Activated naive CD8-positive, alpha-beta T cell treated with anti-CD3 and anti-CD28 coated beads, Interleukin-2, amount 10 ng/mL, durations not matched to agents 7 days and 5 days (primary cell): Measurements from ENCODE around the gene HINT1. TPM values are rescaled to one million over a fixed set of nuclear protein-coding genes. Genes with fewer than 3 reads are reported as not detected.

Experiments
- ATAC-seq: fragments of 150-1000 bp; cut with Tn5 transposase; one replicate; pipeline ENCODE4 v1.10.0; 2021; ENCODE audit warnings: low read depth, moderate library complexity
- POLR2A ChIA-PET: fragments of 350-600 bp; sonication (Branson Sonifier 250); formaldehyde crosslinking; loops from one replicate; lab custom pipeline; 2021; ENCODE audit warnings: antibody characterized with exemption; lab: Charles Lee
- DNase-seq: peaks from one replicate; pipeline ENCODE4 v3.0.0; 2021
- H3K27ac Mint-ChIP-seq: one replicate; pipeline ENCODE4 v1.8.0; 2022; ENCODE audit warnings: mild to moderate bottlenecking, mixed read lengths
- H3K27me3 Mint-ChIP-seq: one replicate; pipeline ENCODE4 v1.8.0; 2022; ENCODE audit warnings: mild to moderate bottlenecking, moderate library complexity, mixed read lengths
- H3K36me3 Mint-ChIP-seq: one replicate; pipeline ENCODE4 v1.8.0; 2021; ENCODE audit warnings: mild to moderate bottlenecking, mixed read lengths
- H3K4me1 Mint-ChIP-seq: one replicate; pipeline ENCODE4 v1.8.0; 2021; ENCODE audit warnings: mixed read lengths
- H3K4me3 Mint-ChIP-seq: one replicate; pipeline ENCODE4 v1.8.0; 2022; ENCODE audit warnings: mild to moderate bottlenecking, moderate library complexity, mixed read lengths
- H3K9me3 Mint-ChIP-seq: one replicate; pipeline ENCODE4 v1.8.0; 2021; ENCODE audit warnings: mixed read lengths
- total RNA-seq, 2 experiments: library from RNA; stranded (reverse); gene quantifications; one replicate each; pipeline ENCODE4 v1.2.3, GENCODE V29; 2021

The HINT1 gene
- 100 to 1,000 TPM; 249 to 251 TPM for total RNA-seq

DNA sequence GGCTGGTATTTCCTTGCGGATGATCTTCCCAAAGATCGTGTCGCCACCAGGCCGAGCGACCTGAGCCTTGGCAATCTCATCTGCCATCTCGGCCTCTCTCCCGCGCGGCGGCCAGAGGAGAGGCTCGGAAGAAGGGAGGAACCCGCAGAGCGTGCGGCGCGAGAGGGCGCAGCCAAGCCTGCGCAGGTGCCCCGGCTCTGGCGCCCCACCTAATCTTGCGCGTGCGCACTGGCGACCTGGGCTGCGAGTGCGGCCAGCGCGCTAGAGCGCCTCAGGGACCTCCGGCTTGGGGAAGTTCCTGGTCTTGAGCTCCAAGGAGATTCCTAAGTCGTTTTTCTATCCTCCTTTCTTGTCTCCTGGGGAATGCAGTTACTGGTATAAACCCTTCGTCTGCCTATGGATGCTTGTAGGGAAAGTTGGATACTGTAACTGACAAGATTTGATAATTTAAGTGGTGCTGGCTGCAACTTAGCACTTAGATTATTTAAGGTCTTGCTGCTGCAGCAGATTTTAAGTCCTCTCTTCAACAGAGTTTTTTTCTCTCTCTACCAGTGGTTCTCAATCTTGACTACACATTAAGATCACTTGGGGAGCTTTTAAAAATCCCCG lies at the start of gene HINT1:
TSS of gene HINT1 (minus strand) at position 138 of the 609 bp plus-strand sequence. CDS start at position 87, 51 bp downstream.
- ATAC-seq, result peak; percentile 85
- H3K4me1 Mint-ChIP-seq, result peaks cover 42% of the 10 kb centered on the region
- H3K27ac Mint-ChIP-seq, result peak within 1 kb of the TSS; percentile 97

GRCh38 chr5:131214609-131215227 lies 49.7 kb upstream of the HINT1 start:
- POLR2A ChIA-PET, result interaction anchor here (0.8 to 1.8 kb wide), 3 partner anchors 8 to 49 kb away, joined by 3 to 7 read pairs (median 3); partner anchors contain the start of gene CDC42SE2
- H3K36me3 Mint-ChIP-seq, result peaks cover 13% of the 10 kb centered on the region
- no peak overlapping the region for H3K4me3 Mint-ChIP-seq
- no peaks in the 10 kb centered on the region for H3K27me3 Mint-ChIP-seq
- no peak for ATAC-seq
- H3K27ac Mint-ChIP-seq, result peak overlapping the region; percentile 50
- no peaks in the 10 kb centered on the region for H3K9me3 Mint-ChIP-seq
- peaks cover 35% of the 10 kb centered on the region for H3K4me1 Mint-ChIP-seq
- DNase-seq, result no peak

More for the DNA sequence above, at the start of gene HINT1:
- POLR2A ChIA-PET, result interaction anchor here (0.6 to 1.7 kb wide), 18 partner anchors 11 to 249 kb away, joined by 3 to 17 read pairs (median 4); partner anchors contain the start of gene CDC42SE2
- Mint-ChIP-seq H3K4me3 (peak within 1 kb of the TSS; percentile 98), H3K36me3 (peaks cover 29% of the 10 kb centered on the region), H3K27me3 (no peaks in the 10 kb centered on the region), H3K9me3 (no peaks in the 10 kb centered on the region)
- DNase-seq, result peak; percentile 97

DNA sequence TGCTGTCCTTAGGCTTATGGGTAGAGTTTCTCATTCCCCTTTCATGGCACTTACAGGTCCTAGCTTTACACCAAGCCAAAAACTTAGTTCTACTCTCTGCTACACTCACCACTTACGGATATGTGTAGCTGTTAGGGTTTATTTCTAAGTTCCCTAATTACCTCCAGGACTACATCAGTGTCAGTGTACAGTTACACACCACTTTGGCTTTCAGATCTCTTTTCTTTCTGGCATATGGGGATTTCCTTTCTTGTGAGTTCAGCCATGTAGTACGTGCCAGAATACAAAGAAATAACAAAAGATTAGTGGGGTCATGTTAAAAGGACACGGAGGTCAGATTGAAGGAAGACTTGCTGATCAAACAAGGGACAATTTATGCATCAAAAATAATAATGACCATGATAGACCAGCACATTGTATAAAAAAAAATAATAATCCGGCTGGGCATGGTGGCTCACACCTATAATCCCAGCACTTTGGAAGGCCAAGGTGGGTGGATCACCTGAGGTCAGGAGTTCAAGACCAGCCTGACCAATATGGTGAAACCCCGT lies 47.5 kb upstream of the HINT1 start:
- no peaks in the 10 kb centered on the region for H3K9me3 Mint-ChIP-seq
- peak overlapping the region; percentile 70 for H3K27ac Mint-ChIP-seq
- H3K4me3 Mint-ChIP-seq, result peak overlapping the region; percentile 43
- ATAC-seq (no peak), DNase-seq (no peak)
- H3K4me1 Mint-ChIP-seq, result peaks cover 37% of the 10 kb centered on the region
- POLR2A ChIA-PET, result no interaction called here
- H3K27me3 Mint-ChIP-seq, result no peaks in the 10 kb centered on the region
- peaks cover 13% of the 10 kb centered on the region for H3K36me3 Mint-ChIP-seq

DNA sequence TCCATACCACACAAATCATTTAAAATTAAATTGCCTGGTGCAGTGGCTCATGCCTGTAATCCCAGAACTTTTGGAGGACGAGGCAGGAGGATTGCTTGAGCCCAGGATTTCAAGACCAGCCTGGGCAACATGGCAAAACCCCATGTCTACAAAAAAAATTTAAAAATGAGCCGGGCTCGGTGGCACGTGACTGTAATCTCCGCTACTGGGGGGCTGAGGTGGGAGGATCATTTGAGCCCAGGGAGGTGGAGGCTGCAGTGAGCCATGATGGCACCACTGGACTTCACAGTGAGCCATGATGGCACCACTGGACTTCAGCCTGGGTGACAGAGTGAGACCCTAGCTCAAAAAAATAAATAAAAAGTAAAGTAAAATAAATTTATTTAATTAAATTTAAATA lies 46.6 kb upstream of the HINT1 start:
- Mint-ChIP-seq H3K4me1 (peaks cover 39% of the 10 kb centered on the region), H3K27ac (peak overlapping the region; percentile 13), H3K4me3 (no peak overlapping the region), H3K27me3 (no peaks in the 10 kb centered on the region), H3K36me3 (peaks cover 12% of the 10 kb centered on the region), H3K9me3 (no peaks in the 10 kb centered on the region)
- POLR2A ChIA-PET, result interaction anchor here (3.3 kb wide), 1 partner anchor 54 kb away, joined by 32 read pairs; the partner anchor contains the start of gene CDC42SE2
- ATAC-seq (no peak), DNase-seq (no peak)

DNA sequence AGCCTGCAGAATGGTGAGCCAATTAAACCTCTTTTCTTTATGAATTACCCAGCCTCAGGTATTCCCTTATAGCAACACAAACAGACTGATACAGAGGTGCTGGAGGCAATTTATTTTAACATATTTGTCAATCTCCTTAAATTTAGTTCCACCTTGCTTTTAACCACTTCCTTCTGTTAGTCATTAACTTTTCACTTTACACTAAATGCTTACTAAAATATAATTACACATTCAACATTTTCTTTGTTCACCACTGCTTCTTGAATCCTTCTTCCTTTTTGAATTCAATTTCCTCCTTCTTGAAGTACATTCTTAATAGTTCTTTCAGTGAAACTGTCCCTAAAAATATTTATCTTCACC lies 45.1 kb upstream of the HINT1 start:
- H3K36me3 Mint-ChIP-seq, result peaks cover 11% of the 10 kb centered on the region
- DNase-seq (no peak), ATAC-seq (no peak)
- POLR2A ChIA-PET, result interaction anchor here (1.0 to 3.3 kb wide), 7 partner anchors 40 to 71 kb away, joined by 3 to 32 read pairs (median 6); partner anchors contain the start of genes CDC42SE2 and HINT1
- peak overlapping the region; percentile 95 for H3K27ac Mint-ChIP-seq
- no peaks in the 10 kb centered on the region for H3K27me3 Mint-ChIP-seq
- H3K9me3 Mint-ChIP-seq, result peaks cover 3% of the 10 kb centered on the region
- peak overlapping the region; percentile 83 for H3K4me3 Mint-ChIP-seq
- H3K4me1 Mint-ChIP-seq, result peaks cover 37% of the 10 kb centered on the region

GRCh38 chr5:131209506-131210150 lies 44.6 kb upstream of the HINT1 start:
- Mint-ChIP-seq H3K27ac (peak overlapping the region; percentile 95), H3K36me3 (peaks cover 11% of the 10 kb centered on the region), H3K4me1 (peaks cover 37% of the 10 kb centered on the region), H3K27me3 (no peaks in the 10 kb centered on the region), H3K9me3 (peaks cover 3% of the 10 kb centered on the region), H3K4me3 (peak overlapping the region; percentile 83)
- POLR2A ChIA-PET, result interaction anchor here (0.8 to 3.3 kb wide), 13 partner anchors 12 to 172 kb away, joined by 3 to 32 read pairs (median 5); partner anchors contain the start of genes CDC42SE2 and HINT1
- DNase-seq (peak; percentile 38), ATAC-seq (peak; percentile 95)

GRCh38 chr5:131209175-131209505 lies 44.1 kb upstream of the HINT1 start:
- Mint-ChIP-seq H3K27me3 (no peaks in the 10 kb centered on the region), H3K9me3 (peaks cover 3% of the 10 kb centered on the region), H3K4me1 (peaks cover 33% of the 10 kb centered on the region), H3K27ac (peak overlapping the region; percentile 95), H3K36me3 (peaks cover 11% of the 10 kb centered on the region), H3K4me3 (peak overlapping the region; percentile 83)
- DNase-seq (no peak), ATAC-seq (no peak)
- POLR2A ChIA-PET, result interaction anchor here (0.5 to 3.3 kb wide), 14 partner anchors 12 to 172 kb away, joined by 3 to 32 read pairs (median 6); partner anchors contain the start of genes CDC42SE2 and HINT1

DNA sequence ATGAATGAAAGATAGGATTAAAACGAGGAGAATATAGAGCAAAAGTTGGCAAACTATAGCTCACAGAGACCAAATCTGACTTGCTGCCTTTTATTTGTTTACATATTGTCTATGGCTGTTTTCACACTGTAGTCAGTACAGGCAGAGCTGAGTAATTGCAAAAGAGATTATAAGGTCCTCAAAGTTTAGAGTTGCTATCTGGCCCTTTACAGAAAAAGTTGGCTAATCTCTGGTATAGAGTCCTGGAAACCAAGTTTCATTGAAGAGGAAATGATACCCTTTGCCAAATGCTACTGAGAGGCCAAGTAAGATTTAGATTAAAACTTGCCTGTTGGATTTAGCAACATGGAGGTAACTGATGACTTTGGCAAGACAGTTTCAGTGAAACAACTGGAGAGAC lies 41.7 kb upstream of the HINT1 start:
- ATAC-seq, result no peak
- H3K4me3 Mint-ChIP-seq, result no peak overlapping the region

DNA sequence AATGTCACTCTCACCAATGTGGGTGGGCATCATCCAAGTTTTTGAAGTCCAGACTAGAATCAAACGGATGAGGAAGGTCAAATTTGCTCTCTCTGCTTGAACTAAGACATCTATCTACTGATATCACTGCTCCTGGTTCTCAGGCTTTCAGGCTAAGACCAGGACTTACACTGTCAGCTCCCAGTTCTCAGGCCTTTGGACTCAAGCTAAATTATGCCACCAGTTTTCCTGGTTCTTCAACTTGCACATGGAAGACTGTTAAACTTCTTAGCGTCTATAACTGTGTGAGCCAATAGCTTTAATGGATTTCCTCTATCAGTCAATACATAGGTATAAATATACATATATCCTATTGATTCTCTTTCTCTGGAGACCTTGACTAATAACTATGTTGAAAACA lies 41.0 kb upstream of the HINT1 start:
- Mint-ChIP-seq H3K27me3 (no peaks in the 10 kb centered on the region), H3K36me3 (peaks cover 3% of the 10 kb centered on the region), H3K4me1 (peaks cover 23% of the 10 kb centered on the region), H3K4me3 (no peak overlapping the region), H3K27ac (no peak overlapping the region), H3K9me3 (peaks cover 3% of the 10 kb centered on the region)
- no peak for ATAC-seq
- POLR2A ChIA-PET, result interaction anchor here (0.6 to 0.7 kb wide), 2 partner anchors 9 to 61 kb away, joined by 3 to 5 read pairs; no protein-coding TSS in a partner anchor
- no peak for DNase-seq

More for the DNA sequence above, 41.7 kb upstream of the HINT1 start:
- Mint-ChIP-seq H3K27ac (no peak overlapping the region), H3K27me3 (no peaks in the 10 kb centered on the region), H3K9me3 (peaks cover 3% of the 10 kb centered on the region), H3K4me1 (peaks cover 25% of the 10 kb centered on the region), H3K36me3 (peaks cover 3% of the 10 kb centered on the region)
- POLR2A ChIA-PET, result interaction anchor here (0.7 kb wide), 1 partner anchor 8 kb away, joined by 3 read pairs; no protein-coding TSS in a partner anchor
- DNase-seq, result no peak

DNA sequence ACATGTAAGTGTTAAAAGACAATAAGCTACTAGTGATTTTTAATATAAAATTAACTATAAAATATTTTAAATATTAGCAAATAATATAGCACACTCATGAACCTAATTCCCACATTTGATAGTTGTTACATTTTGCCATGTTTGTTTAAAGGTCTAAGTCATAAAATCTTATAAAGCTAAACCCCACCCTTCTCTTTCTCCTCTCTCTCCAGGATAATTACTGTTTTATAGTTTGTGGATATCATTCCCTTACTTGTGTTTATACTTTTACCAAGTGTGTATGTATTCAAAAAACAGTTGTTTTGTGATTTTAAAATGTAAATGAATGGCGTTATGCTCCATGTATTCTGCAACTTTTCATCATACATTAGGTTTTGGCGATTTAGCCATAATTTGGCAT lies 39.9 kb upstream of the HINT1 start:
- Mint-ChIP-seq H3K9me3 (peaks cover 3% of the 10 kb centered on the region), H3K4me3 (no peak overlapping the region), H3K27ac (no peak overlapping the region), H3K36me3 (peaks cover 5% of the 10 kb centered on the region), H3K4me1 (peaks cover 12% of the 10 kb centered on the region), H3K27me3 (no peaks in the 10 kb centered on the region)
- POLR2A ChIA-PET, result no interaction called here
- DNase-seq, result no peak
- no peak for ATAC-seq

DNA sequence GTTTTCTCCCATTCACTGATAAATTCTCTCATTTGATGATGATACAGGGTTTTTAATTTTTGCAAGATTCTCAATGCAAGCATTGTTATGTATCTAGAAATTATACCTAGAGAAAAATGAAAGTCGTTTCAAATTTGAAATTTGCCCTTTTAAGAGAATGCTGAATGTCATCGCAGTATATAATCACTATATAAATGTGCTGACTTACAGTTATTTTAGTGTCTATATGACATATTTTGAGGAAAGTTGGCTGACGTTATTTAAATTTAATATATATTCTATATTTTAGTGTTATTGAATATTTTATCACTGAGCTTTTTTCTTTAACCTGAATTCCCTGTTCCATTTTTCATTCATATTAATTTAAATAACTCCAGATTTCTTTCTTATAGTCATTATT lies 35.5 kb upstream of the HINT1 start:
- no peak overlapping the region for H3K27ac Mint-ChIP-seq
- no peaks in the 10 kb centered on the region for H3K27me3 Mint-ChIP-seq
- ATAC-seq (no peak), DNase-seq (no peak)
- POLR2A ChIA-PET, result no interaction called here
- peaks cover 13% of the 10 kb centered on the region for H3K36me3 Mint-ChIP-seq
- H3K9me3 Mint-ChIP-seq, result no peaks in the 10 kb centered on the region
- no peak overlapping the region for H3K4me3 Mint-ChIP-seq
- no peaks in the 10 kb centered on the region for H3K4me1 Mint-ChIP-seq

GRCh38 chr5:131198625-131199024 lies 33.6 kb upstream of the HINT1 start:
- Mint-ChIP-seq H3K4me1 (no peaks in the 10 kb centered on the region), H3K4me3 (no peak overlapping the region), H3K9me3 (no peaks in the 10 kb centered on the region), H3K36me3 (peaks cover 13% of the 10 kb centered on the region), H3K27me3 (no peaks in the 10 kb centered on the region), H3K27ac (no peak overlapping the region)
- POLR2A ChIA-PET, result no interaction called here
- DNase-seq (no peak), ATAC-seq (no peak)

DNA sequence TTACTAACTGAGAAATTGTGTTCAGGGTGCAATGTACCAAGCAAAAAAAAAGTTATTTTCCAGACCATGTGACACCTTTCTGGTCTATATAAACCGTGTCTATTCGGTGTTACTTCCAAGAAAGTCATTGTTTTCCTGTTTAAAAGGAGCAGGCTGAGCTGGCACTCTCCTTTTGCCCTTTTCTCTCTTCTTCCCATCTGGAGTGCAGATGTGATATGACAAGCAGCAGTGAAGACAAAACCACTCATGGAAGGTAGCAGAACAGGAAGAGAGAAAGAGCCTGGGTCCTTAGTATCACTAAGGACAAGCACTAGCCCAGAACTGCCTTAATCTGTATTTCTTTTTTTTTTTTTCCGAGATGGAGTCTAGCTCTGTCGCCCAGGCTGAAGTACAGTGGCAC lies 31.3 kb upstream of the HINT1 start:
- POLR2A ChIA-PET, result no interaction called here
- Mint-ChIP-seq H3K36me3 (peaks cover 19% of the 10 kb centered on the region), H3K27ac (no peak overlapping the region), H3K4me1 (no peaks in the 10 kb centered on the region), H3K9me3 (no peaks in the 10 kb centered on the region), H3K27me3 (no peaks in the 10 kb centered on the region), H3K4me3 (no peak overlapping the region)
- ATAC-seq (no peak), DNase-seq (no peak)
